ENCODE results near the gene GARS1. TPM values are rescaled to one million over a fixed set of nuclear protein-coding genes. Genes with fewer than 3 reads are reported as not detected.
"Not testable (repeated sequence)": the region's sequence is repeated elsewhere in the genome, so short reads cannot be mapped to it uniquely, and the experiment has no call there.

Gene GARS1
- total RNA-seq, 1 donor from 2014 or later = 83.7 TPM

DNA sequence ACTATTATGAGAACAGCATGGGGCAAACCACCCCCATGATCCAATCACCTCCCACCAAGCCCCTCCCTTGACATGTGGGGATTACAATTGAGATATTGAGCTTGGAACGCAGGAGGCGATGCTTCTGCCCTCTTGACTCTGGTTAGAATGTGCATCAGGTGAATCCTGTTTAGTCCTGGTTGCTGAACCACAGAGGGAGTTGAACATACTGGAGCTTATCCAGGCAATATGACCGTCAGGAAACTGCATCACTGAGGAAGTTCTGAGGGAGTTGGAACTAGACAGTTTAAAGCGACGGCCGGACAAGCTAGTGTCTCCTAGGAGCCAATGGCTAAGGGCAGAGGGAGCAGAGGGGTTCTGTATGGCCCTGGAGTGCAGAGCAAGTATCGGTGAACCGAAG is 31.8 kb upstream of the GARS1 start:
- Histone ChIP-seq H3K27ac (no peak overlapping the region), H3K36me3 (peaks cover 0 to 11% of the 10 kb centered on the region in 2 donors), H3K4me1 (peaks cover 11% of the 10 kb centered on the region), H3K9me3 (no peaks in the 10 kb centered on the region), H3K27me3 (no peaks in the 10 kb centered on the region), H3K4me3 (no peak overlapping the region)
- intact Hi-C loops (cut with DNase I) = no loop called here
- DNase-seq (ENCODE audit: extremely low spot score in 2 of 2) = no peak
- TF ChIP-seq, protein P1, sequence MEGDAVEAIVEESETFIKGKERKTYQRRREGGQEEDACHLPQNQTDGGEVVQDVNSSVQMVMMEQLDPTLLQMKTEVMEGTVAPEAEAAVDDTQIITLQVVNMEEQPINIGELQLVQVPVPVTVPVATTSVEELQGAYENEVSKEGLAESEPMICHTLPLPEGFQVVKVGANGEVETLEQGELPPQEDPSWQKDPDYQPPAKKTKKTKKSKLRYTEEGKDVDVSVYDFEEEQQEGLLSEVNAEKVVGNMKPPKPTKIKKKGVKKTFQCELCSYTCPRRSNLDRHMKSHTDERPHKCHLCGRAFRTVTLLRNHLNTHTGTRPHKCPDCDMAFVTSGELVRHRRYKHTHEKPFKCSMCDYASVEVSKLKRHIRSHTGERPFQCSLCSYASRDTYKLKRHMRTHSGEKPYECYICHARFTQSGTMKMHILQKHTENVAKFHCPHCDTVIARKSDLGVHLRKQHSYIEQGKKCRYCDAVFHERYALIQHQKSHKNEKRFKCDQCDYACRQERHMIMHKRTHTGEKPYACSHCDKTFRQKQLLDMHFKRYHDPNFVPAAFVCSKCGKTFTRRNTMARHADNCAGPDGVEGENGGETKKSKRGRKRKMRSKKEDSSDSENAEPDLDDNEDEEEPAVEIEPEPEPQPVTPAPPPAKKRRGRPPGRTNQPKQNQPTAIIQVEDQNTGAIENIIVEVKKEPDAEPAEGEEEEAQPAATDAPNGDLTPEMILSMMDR (IDR thresholded peaks at IDR 0.05) = no peak
- no peak for TF ChIP-seq POLR2AphosphoS5 (IDR thresholded peaks at IDR 0.05; ENCODE audit: insufficient read depth in 1 of 2, low read depth in 1 of 2)
- TF ChIP-seq POLR2A (IDR thresholded peaks at IDR 0.05) = no peak

DNA sequence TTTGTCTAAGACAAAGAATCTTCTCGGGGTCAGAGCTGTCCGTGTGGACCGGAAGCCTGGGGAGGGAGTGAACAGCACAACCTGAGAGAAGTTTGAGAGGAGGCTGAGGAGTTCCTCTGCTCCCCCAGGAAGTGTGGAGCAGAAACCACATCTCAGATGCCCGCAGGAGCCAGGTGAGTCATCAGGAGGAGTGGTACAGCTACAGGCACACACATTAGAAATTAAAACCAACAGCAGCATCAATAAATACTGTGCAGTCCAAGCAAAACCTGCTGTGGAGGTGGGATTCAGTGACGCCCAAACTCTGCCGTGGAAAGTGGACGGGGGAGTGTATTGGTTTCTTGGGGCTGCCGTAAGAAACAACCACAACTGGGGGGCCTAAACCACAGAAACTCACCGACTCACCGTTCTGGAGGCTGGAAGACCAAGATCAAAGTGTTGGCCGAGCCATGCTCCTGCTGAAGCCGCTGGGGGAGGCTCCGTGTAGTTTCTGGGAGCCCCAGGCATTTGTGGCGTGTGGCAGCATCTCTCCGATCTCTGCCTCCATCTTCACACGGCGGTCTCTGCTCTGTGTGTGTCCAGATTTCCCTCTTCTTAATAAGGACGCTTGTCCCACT is 31.2 kb upstream of the GARS1 start:
- no peak overlapping the region for H3K4me3 ChIP-seq
- peaks cover 11% of the 10 kb centered on the region for H3K4me1 ChIP-seq

DNA sequence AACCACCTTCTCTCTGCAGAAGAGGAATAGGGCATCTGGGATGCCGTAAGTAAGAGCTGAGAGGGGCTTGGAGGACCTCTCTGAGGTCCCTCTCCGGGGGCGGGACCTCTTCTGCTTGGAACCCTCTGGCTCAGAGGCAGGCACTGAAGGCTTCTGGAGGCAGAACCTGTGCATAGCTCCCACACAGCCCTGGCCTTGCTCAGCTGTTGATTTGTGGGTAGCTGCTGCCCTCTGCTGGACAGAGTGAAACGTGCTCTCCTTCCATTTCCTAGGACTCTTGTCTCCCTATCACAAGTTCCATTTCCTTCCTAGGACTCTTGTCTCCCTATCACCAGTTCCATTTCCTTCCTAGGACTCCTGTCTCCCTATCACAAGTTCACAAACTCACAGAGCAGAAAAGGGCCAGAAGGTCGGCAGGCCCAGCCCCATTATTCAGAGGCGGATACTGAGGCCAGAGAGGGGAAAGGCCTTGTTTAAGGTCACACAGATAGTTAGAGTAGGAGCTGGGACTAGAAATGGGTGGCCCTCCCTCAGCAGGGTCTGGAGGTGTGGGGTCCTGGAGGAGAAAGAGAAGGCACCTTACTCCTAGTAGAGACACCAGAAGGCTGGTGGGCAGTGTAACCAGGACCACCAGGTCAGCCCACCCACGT is 30.3 kb upstream of the GARS1 start:
- no peaks in the 10 kb centered on the region for H3K9me3 ChIP-seq
- H3K27ac ChIP-seq = no peak overlapping the region
- H3K4me1 ChIP-seq = peaks cover 6% of the 10 kb centered on the region
- no peaks in the 10 kb centered on the region for H3K27me3 ChIP-seq
- TF ChIP-seq, protein P1 (IDR thresholded peaks at IDR 0.05) = peak; percentile 72 to 91 (median 74)
- peak in 1 of 2 donors; percentile 16 for TF ChIP-seq POLR2AphosphoS5 (IDR thresholded peaks at IDR 0.05; ENCODE audit: insufficient read depth in 1 of 2, low read depth in 1 of 2)
- TF ChIP-seq POLR2A (IDR thresholded peaks at IDR 0.05) = no peak
- no peak overlapping the region for H3K4me3 ChIP-seq
- DNase-seq (ENCODE audit: extremely low spot score in 2 of 2) = no peak
- peaks cover 0 to 19% of the 10 kb centered on the region in 2 donors for H3K36me3 ChIP-seq
- intact Hi-C loops (cut with DNase I) = no loop called here

More for the DNA sequence above, 31.2 kb upstream of the GARS1 start:
- no peak for DNase-seq (ENCODE audit: extremely low spot score in 2 of 2)
- Histone ChIP-seq H3K27me3 (no peaks in the 10 kb centered on the region), H3K9me3 (no peaks in the 10 kb centered on the region), H3K36me3 (peaks cover 0 to 17% of the 10 kb centered on the region in 2 donors), H3K27ac (no peak overlapping the region)
- intact Hi-C loops (cut with DNase I) = no loop called here
- TF ChIP-seq POLR2AphosphoS5 (IDR thresholded peaks at IDR 0.05; ENCODE audit: insufficient read depth in 1 of 2, low read depth in 1 of 2) (no peak), POLR2A (IDR thresholded peaks at IDR 0.05) (no peak)
- TF ChIP-seq, protein P1 (IDR thresholded peaks at IDR 0.05) = no peak

DNA sequence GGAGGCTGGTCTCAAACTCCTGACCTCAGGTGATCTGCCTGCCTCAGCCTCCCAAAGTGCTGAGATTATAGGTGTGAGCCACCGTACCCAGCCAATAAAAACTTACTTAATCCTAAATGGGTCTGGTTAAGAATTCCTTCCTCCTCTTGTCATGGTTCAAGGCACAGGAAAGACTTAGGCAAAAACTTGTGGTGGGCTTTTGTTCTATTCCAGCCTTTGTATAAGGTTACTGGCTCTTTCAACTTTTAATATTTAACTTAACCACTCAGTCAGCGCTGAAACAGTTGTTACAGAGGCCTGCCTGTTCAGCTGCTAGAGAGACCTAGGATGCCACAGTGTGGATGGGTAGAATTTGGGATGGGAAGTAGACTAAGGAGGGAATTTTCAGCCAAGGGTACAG is 28.1 kb upstream of the GARS1 start:
- TF ChIP-seq POLR2AphosphoS5 (IDR thresholded peaks at IDR 0.05; ENCODE audit: insufficient read depth in 1 of 2, low read depth in 1 of 2) = no peak
- Histone ChIP-seq H3K36me3 (peaks cover 0 to 19% of the 10 kb centered on the region in 2 donors), H3K9me3 (no peaks in the 10 kb centered on the region), H3K27ac (no peak overlapping the region), H3K27me3 (no peaks in the 10 kb centered on the region), H3K4me3 (no peak overlapping the region), H3K4me1 (no peaks in the 10 kb centered on the region)
- intact Hi-C loops (cut with DNase I) = no loop called here
- DNase-seq (ENCODE audit: extremely low spot score in 2 of 2) = no peak

DNA sequence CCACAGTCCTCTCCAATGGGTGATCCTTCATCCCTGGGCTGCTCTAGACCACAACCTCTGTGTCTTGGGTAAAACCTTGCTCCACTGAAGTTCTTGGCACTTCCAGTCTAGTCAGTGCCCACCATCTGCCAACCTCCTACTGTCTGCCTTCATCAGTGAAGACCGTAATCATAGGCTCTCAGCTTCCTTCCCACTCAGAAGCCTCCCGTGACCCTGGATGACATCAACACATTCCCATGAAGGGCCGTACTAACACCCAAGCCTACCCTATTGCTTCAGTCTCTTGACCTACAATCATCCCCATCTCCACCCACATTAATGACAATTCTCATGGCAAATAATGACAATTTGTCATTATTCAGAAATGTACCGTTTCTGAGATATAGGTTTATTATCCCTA is 27.6 kb upstream of the GARS1 start:
- Histone ChIP-seq H3K27ac (no peak overlapping the region), H3K9me3 (no peaks in the 10 kb centered on the region), H3K4me3 (no peak overlapping the region), H3K27me3 (no peaks in the 10 kb centered on the region), H3K36me3 (peaks cover 0 to 19% of the 10 kb centered on the region in 2 donors), H3K4me1 (no peaks in the 10 kb centered on the region)
- no peak for TF ChIP-seq POLR2A (IDR thresholded peaks at IDR 0.05)
- TF ChIP-seq POLR2AphosphoS5 (IDR thresholded peaks at IDR 0.05; ENCODE audit: insufficient read depth in 1 of 2, low read depth in 1 of 2) = no peak
- TF ChIP-seq, protein P1 (IDR thresholded peaks at IDR 0.05) = no peak
- intact Hi-C loops (cut with DNase I) = no loop called here
- no peak for DNase-seq (ENCODE audit: extremely low spot score in 2 of 2)

DNA sequence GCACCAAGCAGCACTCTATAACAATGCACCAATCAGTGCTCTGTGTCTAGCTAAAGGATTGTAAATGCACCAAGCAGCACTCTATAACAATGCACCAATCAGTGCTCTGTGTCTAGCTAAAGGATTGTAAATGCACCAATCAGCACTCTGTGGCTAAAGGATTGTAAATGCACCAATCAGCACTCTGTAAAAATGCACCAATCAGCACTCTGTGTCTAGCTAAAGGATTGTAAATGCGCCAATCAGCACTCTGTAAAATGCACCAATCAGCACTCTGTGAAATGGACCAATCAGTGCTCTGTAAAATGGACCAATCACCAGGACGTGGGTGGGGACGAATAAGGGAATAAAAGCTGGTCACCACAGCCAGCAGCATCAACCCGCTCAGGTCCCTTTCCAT is 24.4 kb upstream of the GARS1 start:
- H3K27ac ChIP-seq; H3K27me3 ChIP-seq; DNase-seq (ENCODE audit: extremely low spot score in 2 of 2); intact Hi-C loops (cut with DNase I); H3K4me3 ChIP-seq; H3K9me3 ChIP-seq; H3K4me1 ChIP-seq: not testable (repeated sequence)
- H3K36me3 ChIP-seq = peaks cover 0 to 19% of the 10 kb centered on the region in 2 donors
